SIG-M5 treated with dmso at 0.1 percent for 504 hours (cell line): ENCODE results near the gene LIF.
"Not testable (repeated sequence)": the region's sequence is repeated elsewhere in the genome, so short reads cannot be mapped to it uniquely, and the experiment has no call there.

Source experiments
- DNase-seq: peaks from one replicate; lab custom pipeline; 2025; ENCODE audit not compliant: unreplicated experiment; lab: John Stamatoyannopoulos, UW

The LIF gene

DNA sequence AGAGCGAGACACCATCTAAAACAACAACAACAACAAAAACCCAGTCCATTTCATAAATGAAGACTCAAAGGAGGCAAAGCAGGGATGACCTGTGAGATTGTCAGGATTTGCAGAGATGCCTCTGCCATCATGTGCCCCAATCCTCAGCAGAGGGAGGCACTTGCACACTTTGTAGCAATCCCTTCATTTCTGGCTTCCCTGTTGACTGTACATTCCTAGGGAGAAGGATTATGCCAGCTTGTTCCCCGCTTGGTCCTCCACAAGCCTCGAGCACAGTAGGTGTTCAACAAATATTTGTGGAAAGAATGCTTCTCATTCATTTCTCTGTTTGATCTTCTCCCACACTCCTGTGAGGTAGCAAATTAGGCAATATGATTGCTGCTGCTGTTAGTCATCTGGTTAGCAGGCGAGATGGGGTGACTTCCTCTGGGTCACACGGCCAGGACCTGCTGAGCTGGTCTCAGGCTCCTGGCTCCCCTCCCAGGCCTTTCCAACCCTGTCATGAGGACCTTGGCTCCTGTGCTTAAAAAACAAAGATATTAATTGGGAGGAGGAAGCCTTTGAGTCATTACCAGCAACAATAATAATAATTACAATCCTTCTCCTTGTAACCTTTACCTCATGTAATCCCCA, 34.1 kb downstream of the LIF start:
- peak; percentile 67 for DNase-seq

GRCh38 chr22:30211124-30211820, 35.3 kb downstream of the LIF start:
- no peak for DNase-seq

DNA sequence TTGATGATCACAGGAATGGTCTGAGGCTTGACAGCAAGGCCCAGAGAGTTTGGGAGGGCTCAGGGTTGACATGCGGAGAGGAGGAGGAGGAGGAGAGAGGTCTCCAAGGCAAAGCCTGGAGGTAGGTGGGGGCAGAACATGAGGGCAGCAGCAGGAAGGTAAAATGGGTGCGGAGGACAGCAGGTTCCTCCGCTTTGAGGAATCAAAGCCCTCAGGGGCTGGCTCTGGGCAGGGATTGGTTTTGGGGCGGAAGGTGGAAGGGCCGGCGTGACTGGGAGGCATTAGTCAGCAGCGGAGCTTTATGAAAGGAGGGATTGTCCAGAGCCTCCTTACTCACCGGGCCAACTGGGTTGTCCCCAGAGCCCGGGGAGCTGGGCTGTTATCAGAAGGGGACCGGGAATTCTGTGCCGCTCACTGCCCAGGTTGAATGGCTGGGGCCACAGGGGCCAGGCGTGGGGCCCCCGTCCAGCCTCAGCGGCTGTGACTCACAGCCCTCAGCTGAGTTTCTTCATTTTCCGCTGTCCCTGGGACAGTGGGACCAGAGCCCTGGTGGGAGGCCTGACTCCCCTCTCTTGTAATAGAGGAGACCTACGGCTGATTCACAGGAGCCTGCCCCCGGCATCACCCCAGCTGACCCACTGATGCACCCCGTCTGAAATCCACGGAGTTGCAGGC, 36.2 kb downstream of the LIF start:
- DNase-seq = no peak

DNA sequence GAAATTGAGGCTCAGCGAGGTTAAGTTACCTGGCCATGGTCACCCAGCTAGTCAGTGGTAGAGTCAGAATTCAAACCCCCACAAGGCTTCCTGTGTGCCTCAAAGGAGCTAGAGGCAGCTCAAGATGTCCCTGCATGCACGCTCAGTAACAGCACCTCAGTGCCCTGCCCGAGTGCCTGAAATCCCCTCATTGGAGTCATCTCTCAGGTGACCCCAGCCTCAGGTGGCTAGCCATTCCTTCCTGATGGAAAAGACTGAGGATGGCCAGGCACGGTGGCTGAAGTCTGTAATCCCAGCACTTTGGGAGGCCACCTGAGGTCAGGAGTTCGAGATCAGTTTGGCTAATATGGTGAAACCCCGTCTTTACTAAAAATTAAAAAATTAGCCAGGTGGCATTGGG, 36.9 kb downstream of the LIF start:
- no peak for DNase-seq

- DNase-seq = no peak
These were observed 37.6 kb downstream of the LIF start for GRCh38 chr22:30208631-30209603.

DNA sequence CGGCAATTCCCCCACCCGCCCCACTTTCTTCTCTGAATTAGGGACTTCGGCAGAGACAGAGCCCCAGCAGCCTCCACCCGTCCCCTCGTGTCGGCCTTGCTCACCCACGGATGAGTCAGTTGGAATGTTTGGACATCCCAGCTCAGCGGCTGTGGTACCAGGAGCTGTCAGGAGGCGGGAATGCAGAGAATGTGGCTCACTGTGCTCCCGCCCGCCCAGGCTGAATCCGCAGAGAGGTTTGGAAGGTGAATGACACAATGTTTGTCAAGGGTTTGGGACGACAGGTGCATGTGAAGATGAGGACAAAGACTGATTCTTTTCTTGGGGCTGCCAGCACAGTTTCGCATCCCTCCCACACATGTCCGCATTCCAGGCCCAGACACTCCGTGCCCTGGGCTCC, 39.6 kb downstream of the LIF start:
- peak; percentile 33 for DNase-seq

DNA sequence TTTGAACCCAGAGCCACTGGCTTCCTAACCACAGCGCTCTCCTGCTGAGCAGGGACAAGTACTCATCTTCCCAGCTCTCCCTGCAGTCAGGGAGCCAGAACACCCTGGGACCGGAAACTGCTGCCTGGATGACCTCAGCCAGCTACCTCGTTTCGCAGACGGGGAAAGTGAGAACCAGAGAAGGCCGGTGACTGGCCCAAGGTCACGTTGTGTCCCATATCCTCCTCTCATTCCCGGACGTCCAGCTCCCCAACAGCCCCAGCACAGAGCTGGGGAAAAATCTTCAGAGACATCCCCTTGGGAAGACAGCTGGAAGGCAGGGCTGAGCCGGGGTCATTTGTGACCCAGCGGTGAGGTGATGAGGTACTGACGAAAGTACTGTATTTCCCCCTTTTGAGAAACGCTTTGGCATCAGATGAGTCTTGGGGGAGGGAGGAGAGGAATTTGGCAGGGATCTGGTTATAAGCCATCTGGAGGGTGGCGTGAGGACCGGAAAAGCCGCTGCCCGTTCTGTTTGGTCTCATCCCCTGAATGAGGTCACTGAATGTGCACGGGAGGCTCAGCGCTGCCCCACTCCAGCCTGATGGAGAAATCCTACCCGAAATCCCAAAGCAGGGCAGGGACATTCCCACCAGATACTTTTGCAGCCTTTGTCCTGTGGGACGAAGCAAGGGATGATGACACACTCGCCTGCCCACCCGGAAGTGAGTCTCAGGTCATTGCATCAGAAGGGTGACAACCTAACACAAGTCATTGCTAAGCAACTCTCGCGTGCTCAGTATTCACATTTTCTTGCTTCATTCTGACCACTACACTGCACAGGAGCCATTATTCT, 41.1 kb downstream of the LIF start:
- DNase-seq = peak; percentile 39

DNA sequence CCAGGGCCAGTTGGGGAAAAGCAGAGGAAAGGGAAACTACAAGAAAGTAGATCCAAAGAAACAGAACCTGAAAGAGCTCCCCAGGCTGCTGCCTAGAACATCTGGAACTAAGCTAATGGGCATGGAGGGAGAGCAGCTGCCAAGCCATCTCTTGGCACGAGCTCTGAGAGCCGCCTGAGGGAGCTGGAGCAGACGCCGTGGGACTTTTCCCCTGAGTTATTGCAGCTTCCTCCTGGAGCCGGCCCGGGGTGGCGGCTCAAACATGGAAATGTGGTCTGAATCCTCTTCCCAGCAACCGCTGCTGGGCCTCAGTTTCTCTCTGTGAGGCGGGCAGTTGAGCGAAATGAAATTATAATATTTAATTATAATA, 41.8 kb downstream of the LIF start:
- no peak for DNase-seq

- no peak for DNase-seq
These were observed 42.4 kb downstream of the LIF start for GRCh38 chr22:30204015-30204741.

GRCh38 chr22:30202531-30203006, 44.0 kb downstream of the LIF start:
- DNase-seq = no peak

DNA sequence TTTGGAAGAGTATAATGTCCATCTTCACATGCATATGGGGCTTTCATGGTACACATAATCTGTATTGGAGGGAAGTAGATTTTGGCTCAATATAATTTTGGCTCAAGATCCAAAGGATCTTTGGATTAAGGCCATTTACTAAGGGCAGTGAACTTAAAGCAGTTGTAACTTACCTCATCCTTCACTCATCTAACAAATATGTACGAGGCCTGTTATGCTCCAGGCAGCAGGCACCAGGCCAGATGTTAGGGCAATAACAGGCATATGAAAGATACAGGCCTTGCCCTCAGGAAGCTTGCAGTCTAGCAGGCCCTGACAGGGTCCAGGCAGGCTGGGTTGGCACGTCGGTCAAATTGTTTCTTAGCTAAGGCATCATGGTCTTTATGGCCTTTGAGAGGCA, 44.6 kb downstream of the LIF start:
- DNase-seq = no peak

- not testable (repeated sequence) for DNase-seq
These were observed 45.7 kb downstream of the LIF start for GRCh38 chr22:30200905-30201304.

DNA sequence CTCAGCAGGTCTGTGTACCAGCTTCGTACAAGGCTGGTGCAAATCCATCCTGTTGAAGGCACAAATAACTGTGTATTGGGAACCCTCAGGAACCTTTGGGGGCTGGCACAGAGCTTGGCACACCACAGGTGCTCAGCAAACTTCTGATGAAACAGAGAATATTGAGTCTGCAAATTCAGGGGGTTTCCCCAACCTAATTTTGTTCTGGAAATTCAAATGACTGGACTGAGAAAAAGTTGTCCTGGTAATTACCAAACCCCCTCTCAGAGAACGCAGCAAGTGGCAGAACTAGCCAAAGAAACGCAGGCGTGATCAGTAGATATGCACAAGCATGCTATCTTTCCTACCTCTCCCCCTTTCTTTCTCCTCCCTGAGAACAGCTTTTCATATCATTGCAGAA, 47.6 kb downstream of the LIF start:
- DNase-seq = no peak

DNA sequence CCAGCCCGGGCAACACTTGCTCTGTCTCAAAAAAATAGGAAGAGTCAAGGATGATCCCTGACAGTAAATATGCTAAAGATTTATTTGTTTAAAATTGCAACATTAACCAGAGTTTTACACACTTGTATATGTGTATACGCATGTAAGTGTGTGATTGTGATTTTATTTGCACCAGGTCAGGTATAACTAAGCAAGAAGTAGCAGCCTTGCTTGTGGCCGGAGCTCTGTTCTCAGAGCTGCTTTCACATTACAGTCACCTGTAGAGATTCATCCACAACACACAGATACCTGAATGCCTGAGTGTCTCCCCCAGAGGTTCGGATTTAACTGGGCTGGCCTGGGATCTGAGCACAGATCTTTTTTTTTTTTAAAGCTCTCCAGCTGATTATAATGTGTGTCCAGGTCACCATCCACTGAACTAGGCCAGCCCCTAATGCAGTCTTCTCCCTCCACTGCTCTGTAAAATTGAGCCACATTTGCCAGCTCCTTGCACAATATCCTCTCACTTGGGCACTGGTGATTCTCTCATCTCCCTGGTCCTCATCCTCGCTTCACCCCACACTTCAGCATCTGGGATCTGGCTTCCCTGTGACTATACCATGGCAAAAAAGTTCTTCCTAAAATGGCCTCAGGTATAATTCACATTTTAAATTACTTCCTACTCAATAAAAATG, 48.3 kb downstream of the LIF start:
- no peak for DNase-seq

DNA sequence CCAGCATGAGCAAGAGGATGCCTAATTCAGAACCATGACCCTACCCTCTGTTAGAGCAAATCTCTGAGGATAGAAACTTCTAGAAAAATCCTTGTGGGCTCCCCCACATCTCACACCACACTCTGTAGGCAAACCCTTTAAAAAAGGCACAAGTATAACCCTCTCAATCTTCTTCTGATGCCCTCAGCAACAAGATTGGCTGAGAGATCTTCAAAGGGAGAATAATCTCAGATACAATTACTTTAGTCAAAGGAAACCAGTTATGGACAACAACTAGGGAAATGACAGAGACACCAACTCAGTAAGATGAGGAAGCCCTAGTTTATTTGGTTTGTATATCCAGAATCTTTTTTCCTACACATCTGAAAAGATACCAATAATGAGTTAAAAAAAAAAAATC, 49.2 kb downstream of the LIF start:
- DNase-seq = no peak

DNA sequence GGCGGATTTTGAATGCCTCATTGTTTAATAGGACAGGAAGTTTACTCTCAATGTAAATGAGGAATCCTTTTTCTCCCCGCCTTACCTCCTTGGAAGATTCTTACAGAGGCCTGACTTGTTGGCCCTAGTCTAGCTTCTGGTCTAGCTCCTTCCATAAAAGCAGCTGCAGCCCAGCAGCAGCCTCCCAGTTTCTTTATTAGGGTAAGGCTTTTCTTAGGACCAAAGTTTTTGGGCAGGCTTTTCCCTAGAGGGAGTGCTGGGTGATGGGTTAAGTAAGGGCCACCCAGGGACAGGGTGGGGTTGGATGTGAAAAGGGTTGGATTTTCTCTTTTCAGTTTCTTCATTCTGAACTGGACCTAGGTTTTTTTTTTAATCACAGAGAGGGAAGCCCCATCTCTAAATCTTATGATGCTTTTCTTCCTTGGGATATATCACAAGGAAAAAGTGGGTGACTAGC, 49.7 kb downstream of the LIF start:
- no peak for DNase-seq

DNA sequence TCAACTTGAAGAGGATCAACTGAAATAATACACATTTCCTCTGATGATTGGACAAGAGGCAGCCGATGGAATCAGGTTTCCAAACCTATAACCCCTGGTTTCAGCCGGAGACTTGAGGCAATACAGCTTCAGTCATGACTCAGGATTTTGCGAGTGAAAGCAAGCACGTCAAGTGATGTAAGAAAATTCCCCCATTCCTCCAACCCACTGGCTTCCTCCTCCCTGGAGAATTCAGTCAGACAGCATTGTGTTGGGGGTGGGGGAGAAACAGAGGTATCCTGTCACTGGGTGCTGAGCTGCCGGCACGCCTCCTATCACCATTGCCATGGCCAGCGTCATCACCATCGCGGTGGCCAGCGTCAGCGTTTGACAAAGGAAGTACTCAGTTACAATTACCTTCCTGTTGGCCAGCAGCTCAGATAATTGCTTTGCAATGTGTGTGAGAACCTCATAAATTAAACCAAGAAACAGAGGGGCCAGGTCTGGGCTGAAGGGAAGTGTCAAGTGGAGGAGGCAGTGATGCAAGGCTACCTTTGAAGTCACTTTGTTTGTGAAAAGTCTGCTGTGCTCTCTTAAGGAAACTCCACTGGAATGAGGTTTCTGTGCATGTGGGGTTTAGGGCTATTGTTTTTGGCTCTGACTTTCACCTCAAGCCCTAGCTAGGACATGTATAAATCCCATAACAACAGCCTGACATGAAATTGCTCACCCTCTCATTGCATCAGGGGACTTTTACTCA, 50.2 kb downstream of the LIF start:
- DNase-seq = peak; percentile 78
